NCI-H1105 treated with DMSO at 0.1 percent for 48 hours (cell line): ENCODE measurements around the gene OBSL1.

ENCODE experiments used
- DNase-seq: peaks from one replicate; lab custom pipeline; 2025; lab: John Stamatoyannopoulos, UW

OBSL1 gene

GRCh38 chr2:219565130-219566080 is 5.9 kb downstream of the OBSL1 start:
- DNase-seq = no peak

DNA sequence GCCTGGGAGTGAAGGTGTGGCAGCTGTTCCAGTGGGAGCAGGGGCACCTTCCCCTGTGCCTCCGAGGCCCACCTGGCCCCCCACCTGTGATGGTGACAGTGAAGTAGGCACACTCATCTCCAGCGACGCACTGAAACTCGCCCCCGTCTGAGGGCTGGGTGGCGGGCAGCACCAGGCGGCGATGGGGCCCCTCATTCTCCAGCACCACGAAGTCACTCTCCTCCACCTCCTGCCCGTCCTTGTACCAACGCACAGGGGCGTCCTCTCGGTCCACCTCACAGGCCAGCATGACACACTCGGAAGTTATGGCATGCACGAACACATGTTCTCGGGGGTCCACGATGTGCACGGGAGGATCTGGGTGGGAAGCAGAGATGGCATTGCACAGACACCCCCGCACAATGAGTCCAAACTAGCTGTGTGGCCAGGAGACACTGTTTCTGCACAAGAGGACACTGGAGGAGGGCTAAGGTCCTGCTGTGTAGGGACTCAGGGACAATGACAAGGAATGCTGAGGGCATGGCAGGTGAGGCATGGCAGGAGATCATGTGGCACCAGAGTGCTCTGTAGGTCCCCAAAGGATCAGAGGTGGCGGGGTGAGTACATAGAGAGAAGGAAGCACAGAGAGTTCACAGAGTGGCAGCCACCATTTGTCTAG is 7.9 kb downstream of the OBSL1 start:
- DNase-seq = no peak

DNA sequence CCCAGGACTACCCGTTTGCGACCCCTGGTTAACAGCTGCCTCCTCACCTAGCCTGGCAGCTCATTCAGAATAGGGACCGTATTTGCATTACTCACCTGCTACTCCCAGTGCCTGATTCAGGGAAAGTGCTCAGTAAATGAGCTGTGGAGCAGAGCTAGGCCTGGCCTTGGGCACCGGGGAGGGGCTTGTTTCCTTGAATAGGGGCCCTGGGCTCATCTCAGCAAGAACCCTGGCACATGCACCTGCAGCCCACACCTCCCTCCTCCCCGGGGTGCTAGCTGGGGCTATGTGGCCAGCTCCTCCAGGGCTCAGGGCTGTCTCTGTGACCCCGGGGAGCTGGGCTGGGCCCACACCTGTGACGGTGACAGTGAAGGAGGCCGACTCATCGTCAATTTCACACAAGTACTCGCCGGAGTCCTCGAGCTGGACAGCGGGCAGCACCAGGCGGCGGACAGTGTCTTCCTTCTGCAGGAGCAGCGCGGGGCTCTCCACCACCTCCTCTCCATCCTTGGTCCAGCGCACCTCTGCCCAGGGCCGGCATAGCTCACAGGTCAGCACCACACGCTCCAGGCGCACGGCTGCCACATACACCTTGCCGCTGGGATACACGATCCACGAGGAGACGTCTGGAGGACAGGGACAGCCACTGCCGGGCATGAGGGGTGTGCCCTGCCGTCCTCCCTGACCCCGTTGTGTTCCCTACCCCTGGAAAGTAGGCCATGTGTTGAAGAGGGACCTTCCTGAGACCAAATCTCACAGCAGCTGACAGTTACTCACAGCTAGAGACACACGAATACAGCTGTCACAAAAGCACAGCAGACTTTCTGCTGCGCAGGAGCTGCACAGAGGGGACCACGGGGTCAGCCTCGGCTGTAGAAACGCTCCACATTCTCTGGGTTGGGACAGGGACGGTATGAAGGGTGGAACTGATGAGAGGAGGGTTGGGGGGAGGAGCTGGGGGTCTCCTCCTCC is 9.0 kb downstream of the OBSL1 start:
- DNase-seq = no peak

DNA sequence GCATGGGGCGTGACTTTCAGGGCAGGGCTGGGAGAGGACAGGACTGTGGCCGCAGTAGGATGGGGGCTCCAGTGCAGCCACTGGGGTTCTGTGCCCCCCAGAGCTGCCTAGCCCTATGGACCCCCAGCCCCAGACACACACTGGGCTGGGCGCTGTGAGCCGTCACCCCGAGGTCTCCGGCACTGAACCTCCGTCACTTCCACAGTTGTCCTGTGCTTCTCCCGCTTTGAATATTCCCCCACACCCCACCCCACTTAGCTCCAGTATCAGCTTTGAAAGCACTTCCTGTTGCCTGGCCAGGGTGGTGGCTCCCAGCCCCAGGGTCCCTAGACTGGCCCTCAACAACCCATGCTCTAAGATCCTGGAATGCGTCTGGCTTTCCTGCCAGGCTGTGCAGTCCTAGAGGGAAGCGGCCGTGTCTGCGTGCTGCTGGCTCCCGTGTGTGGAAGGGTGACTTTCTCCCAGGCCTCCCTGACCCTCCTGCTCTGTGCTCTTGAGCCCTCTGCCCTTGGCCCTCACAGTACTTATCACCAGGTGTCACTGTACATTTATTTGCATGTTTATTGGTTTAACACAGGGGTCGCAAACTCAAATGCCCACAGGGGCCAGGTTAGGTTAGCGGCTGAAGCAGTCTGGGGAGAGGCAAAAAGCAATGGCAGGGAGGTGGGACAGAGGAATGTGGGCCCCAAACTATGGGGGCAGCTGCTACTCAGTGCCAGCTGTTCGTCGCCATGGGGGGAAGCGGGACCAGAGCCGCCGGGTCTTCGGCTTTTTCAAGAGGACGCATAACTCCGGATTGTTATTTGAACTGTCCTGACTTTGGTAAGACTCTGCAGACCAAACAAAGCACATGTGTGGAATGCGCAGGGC is 9.9 kb downstream of the OBSL1 start:
- DNase-seq = no peak

DNA sequence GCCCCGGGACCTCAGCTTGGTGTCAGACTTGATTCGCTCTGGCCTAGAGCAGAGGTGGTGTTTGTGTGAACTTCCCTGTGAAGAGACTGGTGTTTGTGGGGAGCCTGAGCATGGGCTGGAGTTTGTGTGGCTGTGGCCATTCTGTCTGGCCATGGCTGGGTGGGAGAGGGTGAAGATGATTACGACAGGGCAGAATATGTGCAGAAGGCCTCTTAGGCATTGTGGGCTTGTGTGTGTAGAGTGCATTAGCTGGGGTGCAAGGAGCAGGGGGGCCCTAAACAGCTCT is 10.5 kb downstream of the OBSL1 start:
- DNase-seq = no peak

GRCh38 chr2:219560037-219560892 is 11.1 kb downstream of the OBSL1 start:
- DNase-seq = no peak

GRCh38 chr2:219559156-219559915 is 12.0 kb downstream of the OBSL1 start:
- no peak for DNase-seq

DNA sequence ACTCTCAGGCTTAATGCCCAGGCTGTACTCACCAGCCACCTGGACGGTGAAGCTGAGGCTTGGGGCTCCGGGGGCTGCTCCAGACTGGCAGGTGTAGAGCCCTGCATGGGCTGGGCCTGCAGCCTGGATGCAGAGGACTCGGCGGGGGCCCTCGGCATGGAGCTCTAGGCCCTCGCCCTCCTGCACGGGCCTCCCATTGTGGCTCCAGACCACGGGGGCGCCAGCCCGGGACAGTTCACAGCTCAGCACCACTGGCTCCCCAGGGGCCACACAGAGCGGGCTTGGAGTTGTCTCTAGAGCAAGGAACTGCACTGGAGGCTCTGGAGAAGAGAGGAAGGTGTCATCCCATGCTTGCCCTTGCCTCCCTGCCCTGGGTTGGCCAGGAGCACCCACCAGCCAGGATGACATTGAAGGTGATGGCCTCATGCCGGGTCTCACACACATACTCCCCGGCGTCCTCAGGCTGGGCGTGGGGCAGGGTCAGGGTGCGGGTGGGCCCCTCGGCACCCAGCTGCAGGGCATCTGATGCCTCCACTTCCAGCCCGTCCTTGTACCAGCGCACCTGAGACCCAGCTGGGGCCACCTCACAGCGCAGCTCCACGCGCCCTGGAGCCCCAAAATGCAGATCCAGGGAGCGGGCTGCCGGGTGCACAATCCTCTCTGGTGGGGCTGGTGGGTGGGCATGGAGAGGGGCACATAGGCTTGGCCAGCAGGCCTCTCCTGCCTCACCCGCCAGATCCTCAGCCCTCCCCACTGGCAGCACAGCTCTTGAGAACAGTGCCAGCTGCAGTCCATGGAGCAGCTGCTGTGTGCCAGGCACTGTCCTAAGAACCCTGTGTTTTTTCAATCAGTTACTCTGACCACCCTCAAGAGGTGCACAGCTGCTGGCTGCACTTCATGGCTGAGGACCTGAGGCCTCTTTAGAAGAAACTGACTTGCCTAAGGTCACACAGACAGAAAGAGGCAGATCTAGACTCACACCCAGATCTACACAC is 13.3 kb downstream of the OBSL1 start:
- no peak for DNase-seq

GRCh38 chr2:219557320-219557719 is 14.0 kb downstream of the OBSL1 start:
- no peak for DNase-seq

GRCh38 chr2:219556413-219556812 is 14.9 kb downstream of the OBSL1 start:
- DNase-seq = no peak

DNA sequence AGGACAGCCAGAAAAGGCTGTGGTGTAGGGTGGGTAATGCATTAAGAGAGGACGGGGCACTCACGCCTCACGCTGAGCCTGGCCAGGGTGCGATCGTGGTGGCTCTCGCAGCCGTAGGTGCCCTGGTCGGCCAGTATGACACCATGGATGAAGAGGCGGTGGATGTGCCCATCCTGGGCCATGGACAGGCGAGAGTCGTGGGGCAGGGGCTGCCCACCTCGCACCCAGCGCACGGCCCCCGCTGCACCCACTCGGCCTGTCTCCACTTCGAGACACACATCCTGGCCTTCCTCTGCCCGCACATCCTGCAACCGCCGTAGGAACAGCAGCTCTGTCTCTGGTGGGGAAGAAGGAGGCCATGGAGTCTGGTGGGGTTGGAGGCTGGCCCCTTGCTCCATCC is 15.4 kb downstream of the OBSL1 start:
- DNase-seq = no peak

DNA sequence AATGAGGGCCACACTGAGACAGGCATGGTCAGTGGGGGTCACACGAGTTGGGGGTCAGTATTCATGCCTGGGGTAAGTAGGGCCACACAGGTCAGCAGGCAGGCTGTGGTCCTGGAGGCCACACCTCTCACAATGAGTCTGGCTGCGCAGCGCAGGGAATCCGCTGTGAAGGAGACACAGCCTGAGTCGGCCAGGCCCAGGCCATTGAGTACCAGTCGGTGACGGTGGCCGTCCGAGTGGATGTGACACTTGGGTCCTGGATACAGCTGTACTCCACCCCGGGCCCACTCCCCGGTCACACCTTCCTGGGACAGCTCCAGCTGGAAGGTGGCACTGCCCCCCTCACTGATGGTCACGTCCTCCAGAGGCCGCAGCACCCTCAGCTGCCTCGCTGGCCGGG is 17.0 kb downstream of the OBSL1 start:
- no peak for DNase-seq

DNA sequence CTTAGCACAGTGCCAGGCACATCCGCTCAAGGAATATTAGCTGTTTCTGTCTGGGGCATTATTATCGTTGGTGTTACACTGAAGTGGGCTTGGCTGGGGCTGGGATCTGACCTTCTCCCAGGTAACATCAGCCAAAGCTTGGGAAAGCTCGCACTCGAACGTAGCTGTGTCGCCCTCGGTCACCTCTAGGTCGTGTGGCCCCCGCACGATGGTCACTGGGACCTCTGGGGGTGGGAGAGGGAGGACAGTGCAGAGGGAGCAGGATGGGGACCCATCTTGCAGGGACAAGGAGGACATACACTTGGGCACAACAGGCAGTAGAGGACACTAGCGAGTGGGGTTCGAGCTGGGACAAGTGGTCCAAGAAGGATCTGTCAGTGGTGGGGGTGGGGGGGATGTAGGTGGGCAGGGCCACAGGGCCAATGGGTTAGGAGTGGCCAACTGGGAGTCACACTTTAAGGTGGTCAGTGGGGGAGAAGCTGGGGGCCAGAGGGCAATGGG is 17.8 kb downstream of the OBSL1 start:
- DNase-seq = no peak

GRCh38 chr2:219553168-219553417 is 18.2 kb downstream of the OBSL1 start:
- no peak for DNase-seq

GRCh38 chr2:219552382-219553167 is 18.8 kb downstream of the OBSL1 start:
- DNase-seq = peak; percentile 77

DNA sequence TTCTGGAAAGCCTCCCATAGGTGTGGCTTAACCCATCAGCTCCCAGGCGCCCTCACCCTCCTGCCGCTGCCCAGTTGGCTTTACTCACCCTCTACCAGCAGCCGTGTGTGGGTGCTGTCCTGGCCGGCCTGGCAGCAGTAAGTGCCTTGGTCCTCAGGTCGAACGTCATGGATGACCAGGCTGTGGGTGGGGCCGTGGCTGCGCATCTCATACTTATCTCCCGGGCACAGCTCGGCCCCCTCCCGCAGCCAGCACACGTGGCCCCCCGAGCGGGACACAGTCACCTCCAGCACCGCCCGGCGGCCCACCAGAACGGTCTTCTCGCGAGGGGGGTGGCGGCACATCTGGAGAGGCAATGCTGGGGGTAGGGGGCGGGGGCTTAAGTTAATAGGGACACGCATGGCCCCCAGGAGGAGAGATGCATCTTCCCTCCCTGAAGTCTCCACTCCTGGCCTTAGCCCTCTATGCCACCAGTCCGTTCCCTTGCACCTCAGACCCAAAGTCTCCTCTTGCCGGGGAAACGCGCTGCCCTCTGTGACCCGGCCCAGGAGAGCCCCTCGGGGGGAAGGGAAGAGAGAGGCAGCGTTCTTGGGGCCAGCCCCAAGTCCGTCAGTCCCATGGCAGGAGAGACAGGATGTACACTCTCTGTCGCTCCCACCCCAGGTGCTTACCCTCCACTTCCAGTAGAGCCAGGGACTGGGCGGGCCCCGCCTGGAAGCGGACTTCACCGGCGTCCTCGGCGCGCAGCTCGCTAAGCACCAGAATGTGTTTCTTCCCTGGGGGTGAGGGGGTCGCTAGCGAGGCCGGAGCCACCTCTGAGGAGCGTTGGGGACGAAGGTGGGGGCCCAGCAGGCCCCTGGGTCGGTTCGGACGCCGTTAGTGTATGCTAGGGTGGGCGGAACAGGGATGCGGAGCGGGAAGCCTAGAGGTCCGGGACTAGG is 19.6 kb downstream of the OBSL1 start:
- DNase-seq = peak; percentile 68

DNA sequence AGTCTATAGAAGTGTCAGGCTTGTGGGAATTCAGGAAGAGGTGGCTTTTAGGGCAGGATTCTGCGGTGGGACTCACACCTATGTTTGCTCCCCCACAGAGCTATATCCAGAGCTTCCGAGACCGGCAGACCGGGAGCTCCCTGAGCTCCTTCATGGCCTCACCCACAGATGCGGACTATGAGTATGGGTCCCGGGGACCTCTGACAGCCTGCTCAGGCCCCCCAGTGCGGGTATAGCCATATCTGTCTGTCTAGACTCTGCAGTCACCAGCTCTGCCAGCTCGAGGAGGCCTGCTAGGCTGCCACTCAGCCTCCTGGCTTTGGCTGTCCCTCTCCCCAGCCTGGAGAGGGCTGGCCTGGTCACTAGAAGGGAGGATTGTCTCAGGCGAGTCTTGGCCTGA is 21.7 kb downstream of the OBSL1 start:
- DNase-seq = no peak
